Panc1 (cell line): ENCODE data around the gene ARID1A. TPM values are rescaled to one million over a fixed set of nuclear protein-coding genes. Genes with fewer than 3 reads are reported as not detected.

ENCODE experiments used
- ATAC-seq: fragments of 200-7000 bp; cut with Tn5 transposase; 2 replicates; pipeline ENCODE4 v1.9.1; 2020; ENCODE audit warnings: mild to moderate bottlenecking, moderate library complexity
- BruUV-seq: library from RNA; stranded (reverse); fragments of 400-500 nt; replicated peaks from 2 replicates; lab custom pipeline; 2021; lab: Mats Ljungman, UMichigan
- CTCF ChIA-PET: fragments of 300-600 bp; sonication (Branson Sonifier 250); formaldehyde crosslinking; loops from one replicate; lab custom pipeline; 2022; ENCODE audit warnings: antibody characterized with exemption; lab: Charles Lee
- POLR2A ChIA-PET: fragments of 300-600 bp; sonication (Branson Sonifier 250); formaldehyde crosslinking; loops from one replicate; lab custom pipeline; 2022; ENCODE audit warnings: antibody characterized with exemption; lab: Charles Lee
- DNase-seq: peaks from one replicate; pipeline ENCODE4 v3.0.0-alpha.2; 2010; ENCODE audit warnings: low read depth, low spot score
- H3K27ac ChIP-seq: 2 replicates; pipeline ENCODE4 v1.5.1; 2011; ENCODE audit warnings: mild to moderate bottlenecking, low read length, inconsistent platforms
- H3K27me3 ChIP-seq: fragments of 200-500 bp; sonication (Bioruptor generic); 2 replicates; pipeline ENCODE4 v1.6.0; 2014; ENCODE audit warnings: low read length, inconsistent platforms; ENCODE audit not compliant: control insufficient read depth, insufficient read depth
- H3K36me3 ChIP-seq: fragments of 200-500 bp; sonication (Bioruptor generic); 2 replicates; pipeline ENCODE4 v1.5.1; 2014; ENCODE audit warnings: inconsistent platforms, mild to moderate bottlenecking, low read length, moderate library complexity; ENCODE audit not compliant: control insufficient read depth, insufficient read depth
- H3K4me1 ChIP-seq: 2 replicates; pipeline ENCODE4 v1.5.1; 2011; ENCODE audit warnings: inconsistent platforms, mild to moderate bottlenecking, low read length, moderate library complexity; ENCODE audit not compliant: control insufficient read depth, insufficient read depth
- H3K4me3 ChIP-seq, 2 experiments: 2 replicates each; pipeline ENCODE4 v1.5.1; 2011 to 2012; ENCODE audit warnings: low read depth in 2 of 2, low read length in 2 of 2, mild to moderate bottlenecking in 2 of 2, inconsistent platforms in 1 of 2, moderate library complexity in 1 of 2
- H3K9me3 ChIP-seq: fragments of 200-500 bp; sonication (Bioruptor generic); 2 replicates; pipeline ENCODE4 v1.5.1; 2014; ENCODE audit warnings: low read depth, mild to moderate bottlenecking, inconsistent platforms, low read length, moderate library complexity; ENCODE audit not compliant: control insufficient read depth, insufficient read depth
- CTCF ChIP-seq: fragments of 450-650 bp; IDR thresholded peaks from 2 replicates; pipeline ENCODE4 v1.5.1; 2017; ENCODE audit warnings: mild to moderate bottlenecking
- POLR2AphosphoS5 ChIP-seq: IDR thresholded peaks from 2 replicates; pipeline ENCODE4 v1.6.1; 2012; ENCODE audit warnings: mild to moderate bottlenecking, low read depth, low read length, moderate library complexity
- SIN3A ChIP-seq: IDR thresholded peaks from 2 replicates; pipeline ENCODE4 v1.6.1; 2012; ENCODE audit warnings: low read depth, mild to moderate bottlenecking, low read length, moderate library complexity, borderline replicate concordance; ENCODE audit not compliant: insufficient read depth
- TCF7L2 ChIP-seq: IDR thresholded peaks from 2 replicates; pipeline ENCODE4 v1.6.1; 2011; ENCODE audit warnings: mild to moderate bottlenecking, low read depth, low read length, inconsistent platforms
- in situ Hi-C: cut with HindIII; loops from 2 replicates; pipeline ENCODE4 v1.10.0; 2016; ENCODE audit warnings: low sequenced_read_pairs, low pct_unique_long_range_greater_than_20kb
- intact Hi-C: fragments of 100-400 bp; cut with micrococcal nuclease; formaldehyde crosslinking; loops from one replicate; pipeline ENCODE4 v1.10.0; 2022; ENCODE audit not compliant: unreplicated experiment
- total RNA-seq: library from RNA; stranded (reverse); gene quantifications from one replicate; pipeline ENCODE4 v1.2.1, GENCODE V29; 2021; ENCODE audit not compliant: unreplicated experiment
- TF ChIP-seq, protein P1 (sequence below), 2 experiments: IDR thresholded peaks; 2 replicates each; pipeline ENCODE4 v1.6.1; 2011 to 2012; ENCODE audit warnings: low read depth in 2 of 2, control low read depth in 1 of 2, low read length in 1 of 2, mild to moderate bottlenecking in 1 of 2, moderate library complexity in 1 of 2; ENCODE audit not compliant: insufficient read depth in 1 of 2

The ARID1A gene
- total RNA-seq, 1 experiment from 2014 or later: 110 TPM

- no TSS peak for BruUV-seq
- in situ Hi-C loops: no loop called here
- DNase-seq (no peak), ATAC-seq (no peak)
- no peak overlapping the region for H3K27ac ChIP-seq
- H3K9me3 ChIP-seq: no peaks in the 10 kb centered on the region
- TF ChIP-seq POLR2AphosphoS5: no peak
- TF ChIP-seq TCF7L2: no peak
- TF ChIP-seq SIN3A: no peak
- TF ChIP-seq, protein P1, sequence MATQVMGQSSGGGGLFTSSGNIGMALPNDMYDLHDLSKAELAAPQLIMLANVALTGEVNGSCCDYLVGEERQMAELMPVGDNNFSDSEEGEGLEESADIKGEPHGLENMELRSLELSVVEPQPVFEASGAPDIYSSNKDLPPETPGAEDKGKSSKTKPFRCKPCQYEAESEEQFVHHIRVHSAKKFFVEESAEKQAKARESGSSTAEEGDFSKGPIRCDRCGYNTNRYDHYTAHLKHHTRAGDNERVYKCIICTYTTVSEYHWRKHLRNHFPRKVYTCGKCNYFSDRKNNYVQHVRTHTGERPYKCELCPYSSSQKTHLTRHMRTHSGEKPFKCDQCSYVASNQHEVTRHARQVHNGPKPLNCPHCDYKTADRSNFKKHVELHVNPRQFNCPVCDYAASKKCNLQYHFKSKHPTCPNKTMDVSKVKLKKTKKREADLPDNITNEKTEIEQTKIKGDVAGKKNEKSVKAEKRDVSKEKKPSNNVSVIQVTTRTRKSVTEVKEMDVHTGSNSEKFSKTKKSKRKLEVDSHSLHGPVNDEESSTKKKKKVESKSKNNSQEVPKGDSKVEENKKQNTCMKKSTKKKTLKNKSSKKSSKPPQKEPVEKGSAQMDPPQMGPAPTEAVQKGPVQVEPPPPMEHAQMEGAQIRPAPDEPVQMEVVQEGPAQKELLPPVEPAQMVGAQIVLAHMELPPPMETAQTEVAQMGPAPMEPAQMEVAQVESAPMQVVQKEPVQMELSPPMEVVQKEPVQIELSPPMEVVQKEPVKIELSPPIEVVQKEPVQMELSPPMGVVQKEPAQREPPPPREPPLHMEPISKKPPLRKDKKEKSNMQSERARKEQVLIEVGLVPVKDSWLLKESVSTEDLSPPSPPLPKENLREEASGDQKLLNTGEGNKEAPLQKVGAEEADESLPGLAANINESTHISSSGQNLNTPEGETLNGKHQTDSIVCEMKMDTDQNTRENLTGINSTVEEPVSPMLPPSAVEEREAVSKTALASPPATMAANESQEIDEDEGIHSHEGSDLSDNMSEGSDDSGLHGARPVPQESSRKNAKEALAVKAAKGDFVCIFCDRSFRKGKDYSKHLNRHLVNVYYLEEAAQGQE (IDR thresholded peaks at IDR 0.05; ENCODE audit: insufficient read depth in 1 of 2, low read depth in 2 of 2, low read length in 1 of 2): no peak
- TF ChIP-seq CTCF: no peak
- no peaks in the 10 kb centered on the region for H3K27me3 ChIP-seq
- ChIA-PET CTCF (no interaction called here), POLR2A (interaction anchor here (0.5 kb wide), 1 partner anchor 34 kb away, joined by 3 read pairs; no protein-coding TSS in a partner anchor)
- peaks cover 11% of the 10 kb centered on the region for H3K4me1 ChIP-seq
- intact Hi-C loops: no loop called here
- H3K4me3 ChIP-seq: no peak overlapping the region
- no peaks in the 10 kb centered on the region for H3K36me3 ChIP-seq
These were observed 135.2 kb downstream of the ARID1A start for GRCh38 chr1:26831059-26831458.

Other genes with a start within 250 kb of the ARID1A start
- 496 TPM for gene HMGN2, start 223.6 kb upstream of the ARID1A start, total RNA-seq
- gene RPS6KA1, start 166.3 kb upstream of the ARID1A start, total RNA-seq: 44.0 TPM
- 20.1 TPM for gene PIGV, start 91.9 kb downstream of the ARID1A start, total RNA-seq
- 45.4 TPM for gene ZDHHC18, start 130.7 kb downstream of the ARID1A start, total RNA-seq
- gene SFN, start 167.1 kb downstream of the ARID1A start, total RNA-seq: 188 TPM
- gene GPN2, start 194.3 kb downstream of the ARID1A start, total RNA-seq: 41.9 TPM
- 29.7 TPM for gene GPATCH3, start 204.5 kb downstream of the ARID1A start, total RNA-seq
- 5.2 TPM for gene NR0B2, start 218.0 kb downstream of the ARID1A start, total RNA-seq
- 161 TPM for gene NUDC, start 225.7 kb downstream of the ARID1A start, total RNA-seq